RWPE1 (cell line): ENCODE measurements around the gene SLC2A14.
"Not testable (repeated sequence)": the region's sequence is repeated elsewhere in the genome, so short reads cannot be mapped to it uniquely, and the experiment has no call there.

Experiments used
- CTCF ChIA-PET: fragments of 350-600 bp; sonication (Branson Sonifier 250); formaldehyde crosslinking; extraction: SDS; loops from one replicate; lab custom pipeline; 2021; lab: Yijun Ruan, JAX
- POLR2A ChIA-PET: fragments of 400-600 bp; formaldehyde crosslinking; extraction: SDS; loops from one replicate; lab custom pipeline; 2020; ENCODE audit warnings: antibody characterized with exemption; ENCODE audit not compliant: low non-redundant PET; lab: Yijun Ruan, JAX
- DNase-seq: peaks from one replicate; pipeline ENCODE4 v3.0.0; 2012; ENCODE audit warnings: low spot score
- H3K27ac ChIP-seq: fragments of 450-650 bp; 2 replicates; pipeline ENCODE4 v1.5.1; 2017
- CTCF ChIP-seq: fragments of 450-650 bp; conservative IDR thresholded peaks from 2 replicates; pipeline ENCODE4 v1.5.1; 2017; ENCODE audit warnings: low read depth, mild to moderate bottlenecking

The SLC2A14 gene

GRCh38 chr12:7907009-7907408 is 34.3 kb upstream of the SLC2A14 start:
- DNase-seq, result peak; percentile 48
- ChIA-PET POLR2A (interaction anchor here (0.6 kb wide), 1 partner anchor 174 kb away, joined by 10 read pairs; no protein-coding TSS in a partner anchor), CTCF (interaction anchor here (0.5 kb wide), 1 partner anchor 8 kb away, joined by 3 read pairs; no protein-coding TSS in a partner anchor)
- TF ChIP-seq CTCF, result no peak; the same call in 1 of the 2 replicates
- no peak overlapping the region for H3K27ac ChIP-seq

- CTCF ChIA-PET, result interaction anchor here (0.5 to 0.7 kb wide), 2 partner anchors 9 to 662 kb away, joined by 3 read pairs; no protein-coding TSS in a partner anchor
- POLR2A ChIA-PET, result interaction anchor here (0.6 kb wide), 1 partner anchor 1180 kb away, joined by 3 read pairs; no protein-coding TSS in a partner anchor
- DNase-seq, H3K27ac ChIP-seq: not testable (repeated sequence)
Observed at GRCh38 chr12:7906303-7906702, 33.6 kb upstream of the SLC2A14 start.

GRCh38 chr12:7905600-7906125 is 32.9 kb upstream of the SLC2A14 start:
- DNase-seq, H3K27ac ChIP-seq, POLR2A ChIA-PET: not testable (repeated sequence)
- CTCF ChIA-PET, result interaction anchor here (0.7 kb wide), 1 partner anchor 661 kb away, joined by 3 read pairs; no protein-coding TSS in a partner anchor

GRCh38 chr12:7905071-7905470 is 32.4 kb upstream of the SLC2A14 start:
- CTCF ChIA-PET, result no interaction called here
- no peak for DNase-seq
- POLR2A ChIA-PET, result no interaction called here
- no peak overlapping the region for H3K27ac ChIP-seq
- TF ChIP-seq CTCF, result no peak

GRCh38 chr12:7902416-7902815 is 29.7 kb upstream of the SLC2A14 start:
- CTCF ChIA-PET, result interaction anchor here (0.7 kb wide), 1 partner anchor 212 kb away, joined by 4 read pairs; no protein-coding TSS in a partner anchor
- POLR2A ChIA-PET, H3K27ac ChIP-seq, DNase-seq: not testable (repeated sequence)

GRCh38 chr12:7899755-7900154 is 27.0 kb upstream of the SLC2A14 start:
- DNase-seq, result no peak
- TF ChIP-seq CTCF, result no peak
- ChIA-PET CTCF (interaction anchor here (0.5 kb wide), 1 partner anchor 107 kb away, joined by 5 read pairs; no protein-coding TSS in a partner anchor), POLR2A (no interaction called here)
- no peak overlapping the region for H3K27ac ChIP-seq

- POLR2A ChIA-PET, DNase-seq, H3K27ac ChIP-seq, CTCF ChIA-PET: not testable (repeated sequence)
Observed at GRCh38 chr12:7896726-7897125, 24.0 kb upstream of the SLC2A14 start.

GRCh38 chr12:7892186-7892980 is 19.7 kb upstream of the SLC2A14 start:
- no peak for DNase-seq
- TF ChIP-seq CTCF, result no peak
- H3K27ac ChIP-seq, result no peak overlapping the region
- ChIA-PET POLR2A (interaction anchor here (0.6 kb wide), 1 partner anchor 774 kb away, joined by 7 read pairs; no protein-coding TSS in a partner anchor), CTCF (no interaction called here)
